ENCODE results near the gene PPA2.

Gene PPA2

DNA sequence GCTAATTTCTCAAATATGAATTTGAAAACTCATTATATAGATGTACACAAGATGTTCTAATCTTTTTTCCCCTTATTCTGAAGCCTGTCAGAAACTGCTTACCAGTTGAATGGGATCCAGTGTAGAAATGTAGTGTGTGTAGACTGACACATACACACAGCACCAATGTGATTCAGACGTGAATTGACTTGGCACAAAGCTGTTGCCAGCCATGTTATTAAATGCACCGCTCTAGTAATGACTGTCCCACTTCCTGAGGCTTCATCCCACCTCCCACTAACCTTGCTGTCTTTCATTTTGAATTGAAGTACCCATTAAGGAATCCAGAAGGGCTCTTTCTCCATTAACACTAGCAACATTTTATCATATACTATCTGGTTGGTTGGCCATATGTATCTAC is 146.6 kb downstream of the PPA2 start:
- no peak for DNase-seq (ENCODE audit: low read depth in 2 of 2, low spot score in 1 of 2)
